ENCODE measurements around the gene CDKAL1. TPM values are rescaled to one million over a fixed set of nuclear protein-coding genes. Genes with fewer than 3 reads are reported as not detected.

The CDKAL1 gene
- total and polyA plus RNA-seq, 2 donors (not counting 3 experiments of a cell fraction or from before 2014, with no cell fraction given), result 6.1 to 20.5 TPM

DNA sequence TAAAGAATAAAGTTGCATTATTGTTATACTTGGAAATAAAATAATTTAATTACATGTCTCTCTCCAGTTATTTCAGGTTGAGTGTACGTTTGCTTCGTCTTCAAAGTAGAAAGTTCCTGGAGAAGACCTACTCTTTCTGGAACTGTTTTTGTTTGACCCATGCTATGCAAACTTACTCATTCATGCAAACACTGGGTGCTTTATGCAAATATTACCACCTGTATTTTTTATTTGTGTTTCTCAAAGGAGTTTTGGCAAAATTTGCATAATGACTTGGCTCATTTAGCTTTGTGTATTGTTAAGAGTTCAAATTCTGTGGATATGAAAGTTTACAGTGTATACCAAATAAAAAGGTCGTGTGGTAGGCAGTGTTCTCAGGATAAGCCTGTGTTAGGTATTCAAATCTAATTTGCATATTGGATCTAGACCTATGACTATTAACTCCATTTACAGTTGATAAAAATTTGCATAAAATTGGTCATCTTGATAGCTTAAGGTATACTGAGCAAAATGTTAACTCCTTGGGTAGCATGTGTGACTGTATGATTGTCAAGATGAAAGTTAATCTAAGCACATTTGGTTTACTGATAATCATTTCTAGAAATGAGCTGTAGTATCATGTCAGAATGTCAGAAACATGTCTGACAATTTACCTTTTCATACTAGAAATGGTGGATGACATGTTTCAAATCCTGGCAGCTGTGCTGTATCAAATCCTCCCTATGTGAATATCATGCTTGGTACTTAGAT, 65.2 kb downstream of the CDKAL1 start:
- intact Hi-C loops (cut with micrococcal nuclease) (no loop called here), dilution Hi-C loops (cut with MboI; ENCODE audit: extremely low pct_ligation_motif_present, low sequenced_read_pairs) (no loop called here)
- Histone ChIP-seq H3K36me3 (ENCODE audit: control insufficient read depth in 2 of 2, extremely low read depth in 1 of 2, insufficient read depth in 2 of 2, low read length in 2 of 2) (no peaks in the 10 kb centered on the region), H3K9ac (replicated peaks; ENCODE audit: extremely low read depth, insufficient read depth, low read length) (no peak overlapping the region), H3K9me1 (replicated peaks; ENCODE audit: control insufficient read depth, extremely low read depth, insufficient read depth, low read length) (no peaks in the 10 kb centered on the region), H3K4me3 (replicated peaks in 1 of 3; ENCODE audit: insufficient read depth in 1 of 3, low read depth in 1 of 3, low read length in 3 of 3) (no peak overlapping the region), H2AFZ (ENCODE audit: low read depth, low read length) (no peak overlapping the region), H3K9me3 (replicated peaks; ENCODE audit: control insufficient read depth, insufficient read depth, low read length) (no peaks in the 10 kb centered on the region), H4K20me1 (replicated peaks; ENCODE audit: control insufficient read depth, extremely low read depth, insufficient read depth, low read length) (no peaks in the 10 kb centered on the region), H3K79me2 (ENCODE audit: control insufficient read depth, insufficient read depth, low read length) (no peaks in the 10 kb centered on the region), H3K4me1 (ENCODE audit: control insufficient read depth, extremely low read depth, insufficient read depth, low read length) (no peaks in the 10 kb centered on the region), H3K27ac (ENCODE audit: insufficient read depth, low read depth, low read length) (no peak overlapping the region), H3K4me2 (ENCODE audit: insufficient read depth, low read length) (no peak overlapping the region), H3K27me3 (ENCODE audit: control insufficient read depth in 2 of 2, insufficient read depth in 2 of 2, low read length in 2 of 2) (no peaks in the 10 kb centered on the region)
- TF ChIP-seq POLR2AphosphoS5 (IDR thresholded peaks at IDR 0.05; ENCODE audit: insufficient read depth, low read depth, low read length), result no peak
- no peak for TF ChIP-seq JUN (IDR thresholded peaks at IDR 0.05; ENCODE audit: borderline replicate concordance, insufficient read depth, insufficient read length, low read depth)
- TF ChIP-seq GATA2 (IDR thresholded peaks at IDR 0.05; ENCODE audit: insufficient read depth, insufficient read length, low read depth, low read length), result no peak
- TF ChIP-seq, protein P1, sequence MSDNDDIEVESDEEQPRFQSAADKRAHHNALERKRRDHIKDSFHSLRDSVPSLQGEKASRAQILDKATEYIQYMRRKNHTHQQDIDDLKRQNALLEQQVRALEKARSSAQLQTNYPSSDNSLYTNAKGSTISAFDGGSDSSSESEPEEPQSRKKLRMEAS (IDR thresholded peaks at IDR 0.05; ENCODE audit: insufficient read depth, insufficient read length), result no peak
- no peak for TF ChIP-seq EZH2 (IDR thresholded peaks at IDR 0.05; ENCODE audit: borderline replicate concordance, low read depth, low read length, severe bottlenecking)
- FAIRE-seq (no peak), DNase-seq (ENCODE audit: low read depth, low spot score) (no peak)
- ChIA-PET CTCF (no interaction called here), POLR2A (no interaction called here)
- BruUV-seq (replicated peaks), result no TSS peak

DNA sequence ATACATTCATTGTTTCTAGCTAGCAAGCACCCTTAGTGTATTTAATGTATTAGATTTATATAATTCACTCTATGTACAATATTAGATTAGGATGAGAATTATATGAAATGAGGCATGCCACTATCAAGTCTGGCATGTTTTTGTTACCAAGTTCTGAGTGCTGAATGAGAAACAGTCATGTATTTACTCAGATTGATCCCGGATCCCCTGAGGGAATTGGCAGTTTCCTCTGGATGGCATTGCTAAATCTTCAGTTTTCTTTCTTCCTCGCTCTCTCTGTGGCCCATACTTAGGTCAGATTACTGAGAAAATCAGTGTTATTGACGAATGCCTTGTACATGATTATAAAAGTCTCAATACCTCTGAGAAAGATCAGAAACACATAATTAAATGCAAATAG, 66.6 kb downstream of the CDKAL1 start:
- H3K27ac ChIP-seq (ENCODE audit: insufficient read depth, low read depth, low read length), result no peak overlapping the region

More for the DNA sequence above, 66.6 kb downstream of the CDKAL1 start:
- H3K79me2 ChIP-seq (ENCODE audit: control insufficient read depth, insufficient read depth, low read length), result no peaks in the 10 kb centered on the region
- H3K4me1 ChIP-seq (ENCODE audit: control insufficient read depth, extremely low read depth, insufficient read depth, low read length), result no peaks in the 10 kb centered on the region
- no peak overlapping the region for H2AFZ ChIP-seq (ENCODE audit: low read depth, low read length)
- H3K4me2 ChIP-seq (ENCODE audit: insufficient read depth, low read length), result no peak overlapping the region
- DNase-seq (ENCODE audit: low read depth, low spot score) (no peak), FAIRE-seq (no peak)
- no peaks in the 10 kb centered on the region for H3K9me1 ChIP-seq (replicated peaks; ENCODE audit: control insufficient read depth, extremely low read depth, insufficient read depth, low read length)
- H4K20me1 ChIP-seq (replicated peaks; ENCODE audit: control insufficient read depth, extremely low read depth, insufficient read depth, low read length), result no peaks in the 10 kb centered on the region
- no peaks in the 10 kb centered on the region for H3K36me3 ChIP-seq (ENCODE audit: control insufficient read depth in 2 of 2, extremely low read depth in 1 of 2, insufficient read depth in 2 of 2, low read length in 2 of 2)
- H3K9me3 ChIP-seq (replicated peaks; ENCODE audit: control insufficient read depth, insufficient read depth, low read length), result no peaks in the 10 kb centered on the region
- H3K4me3 ChIP-seq (replicated peaks in 1 of 3; ENCODE audit: insufficient read depth in 1 of 3, low read depth in 1 of 3, low read length in 3 of 3), result no peak overlapping the region
- BruUV-seq (replicated peaks), result no TSS peak
- no peak overlapping the region for H3K9ac ChIP-seq (replicated peaks; ENCODE audit: extremely low read depth, insufficient read depth, low read length)
- intact Hi-C loops (cut with micrococcal nuclease) (no loop called here), dilution Hi-C loops (cut with MboI; ENCODE audit: extremely low pct_ligation_motif_present, low sequenced_read_pairs) (no loop called here)
- no peaks in the 10 kb centered on the region for H3K27me3 ChIP-seq (ENCODE audit: control insufficient read depth in 2 of 2, insufficient read depth in 2 of 2, low read length in 2 of 2)
- TF ChIP-seq MYC (IDR thresholded peaks at IDR 0.05; ENCODE audit: low read depth, low read length) (no peak), POLR2AphosphoS5 (IDR thresholded peaks at IDR 0.05; ENCODE audit: insufficient read depth, low read depth, low read length) (no peak), FOS (IDR thresholded peaks at IDR 0.05; ENCODE audit: borderline replicate concordance, insufficient read depth, low read length) (no peak), JUN (IDR thresholded peaks at IDR 0.05; ENCODE audit: borderline replicate concordance, insufficient read depth, insufficient read length, low read depth) (no peak), POLR2A (IDR thresholded peaks at IDR 0.05; ENCODE audit: low read depth, low read length) (no peak), EZH2 (IDR thresholded peaks at IDR 0.05; ENCODE audit: borderline replicate concordance, low read depth, low read length, severe bottlenecking) (no peak), GATA2 (IDR thresholded peaks at IDR 0.05; ENCODE audit: insufficient read depth, insufficient read length, low read depth, low read length) (no peak)
- TF ChIP-seq, protein P2, sequence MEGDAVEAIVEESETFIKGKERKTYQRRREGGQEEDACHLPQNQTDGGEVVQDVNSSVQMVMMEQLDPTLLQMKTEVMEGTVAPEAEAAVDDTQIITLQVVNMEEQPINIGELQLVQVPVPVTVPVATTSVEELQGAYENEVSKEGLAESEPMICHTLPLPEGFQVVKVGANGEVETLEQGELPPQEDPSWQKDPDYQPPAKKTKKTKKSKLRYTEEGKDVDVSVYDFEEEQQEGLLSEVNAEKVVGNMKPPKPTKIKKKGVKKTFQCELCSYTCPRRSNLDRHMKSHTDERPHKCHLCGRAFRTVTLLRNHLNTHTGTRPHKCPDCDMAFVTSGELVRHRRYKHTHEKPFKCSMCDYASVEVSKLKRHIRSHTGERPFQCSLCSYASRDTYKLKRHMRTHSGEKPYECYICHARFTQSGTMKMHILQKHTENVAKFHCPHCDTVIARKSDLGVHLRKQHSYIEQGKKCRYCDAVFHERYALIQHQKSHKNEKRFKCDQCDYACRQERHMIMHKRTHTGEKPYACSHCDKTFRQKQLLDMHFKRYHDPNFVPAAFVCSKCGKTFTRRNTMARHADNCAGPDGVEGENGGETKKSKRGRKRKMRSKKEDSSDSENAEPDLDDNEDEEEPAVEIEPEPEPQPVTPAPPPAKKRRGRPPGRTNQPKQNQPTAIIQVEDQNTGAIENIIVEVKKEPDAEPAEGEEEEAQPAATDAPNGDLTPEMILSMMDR (IDR thresholded peaks at IDR 0.05; ENCODE audit: extremely low read depth in 1 of 2, insufficient read depth in 1 of 2, low read depth in 1 of 2, low read length in 2 of 2), result no peak
- TF ChIP-seq, protein P1 (IDR thresholded peaks at IDR 0.05; ENCODE audit: insufficient read depth, insufficient read length), result no peak
- ChIA-PET POLR2A (interaction anchor here (0.7 kb wide), 1 partner anchor 1124 kb away, joined by 3 read pairs; no protein-coding TSS in a partner anchor), CTCF (no interaction called here)
